Mesothelial cell of epicardium (in vitro differentiated cells): ENCODE data around the gene ASXL3. TPM values are rescaled to one million over a fixed set of nuclear protein-coding genes. Genes with fewer than 3 reads are reported as not detected.

Source experiments
- DNase-seq, 2 experiments: peaks; one replicate each; pipeline ENCODE4 v3.0.0; 2021; ENCODE audit warnings: low spot score in 2 of 2; ENCODE audit not compliant: unreplicated experiment in 2 of 2
- H3K27ac Mint-ChIP-seq: 2 replicates; pipeline ENCODE4 v1.8.0; 2021; ENCODE audit warnings: mixed read lengths
- H3K27me3 Mint-ChIP-seq: 2 replicates; pipeline ENCODE4 v1.8.0; 2021; ENCODE audit warnings: low read depth, mixed read lengths
- H3K36me3 Mint-ChIP-seq: 2 replicates; pipeline ENCODE4 v1.8.0; 2021; ENCODE audit warnings: mixed read lengths
- H3K4me1 Mint-ChIP-seq: 2 replicates; pipeline ENCODE4 v1.8.0; 2021; ENCODE audit warnings: mixed read lengths
- H3K4me3 Mint-ChIP-seq: 2 replicates; pipeline ENCODE4 v1.8.0; 2021; ENCODE audit warnings: mild to moderate bottlenecking, moderate library complexity, mixed read lengths
- H3K9me3 Mint-ChIP-seq: 2 replicates; pipeline ENCODE4 v1.8.0; 2021; ENCODE audit warnings: mixed read lengths
- total RNA-seq: library from RNA; stranded (reverse); gene quantifications from 3 replicates; pipeline ENCODE4 v1.2.1, GENCODE V29; 2021
- TF ChIP-seq, protein P1 (sequence below): fragments of 200-600 bp; sonication (generic); IDR thresholded peaks from one replicate; pipeline ENCODE4 v1.5.0; 2021; ENCODE audit warnings: antibody characterized with exemption; ENCODE audit not compliant: unreplicated experiment

The ASXL3 gene
- total RNA-seq, 1 donor from 2014 or later, result 34.0 TPM

DNA sequence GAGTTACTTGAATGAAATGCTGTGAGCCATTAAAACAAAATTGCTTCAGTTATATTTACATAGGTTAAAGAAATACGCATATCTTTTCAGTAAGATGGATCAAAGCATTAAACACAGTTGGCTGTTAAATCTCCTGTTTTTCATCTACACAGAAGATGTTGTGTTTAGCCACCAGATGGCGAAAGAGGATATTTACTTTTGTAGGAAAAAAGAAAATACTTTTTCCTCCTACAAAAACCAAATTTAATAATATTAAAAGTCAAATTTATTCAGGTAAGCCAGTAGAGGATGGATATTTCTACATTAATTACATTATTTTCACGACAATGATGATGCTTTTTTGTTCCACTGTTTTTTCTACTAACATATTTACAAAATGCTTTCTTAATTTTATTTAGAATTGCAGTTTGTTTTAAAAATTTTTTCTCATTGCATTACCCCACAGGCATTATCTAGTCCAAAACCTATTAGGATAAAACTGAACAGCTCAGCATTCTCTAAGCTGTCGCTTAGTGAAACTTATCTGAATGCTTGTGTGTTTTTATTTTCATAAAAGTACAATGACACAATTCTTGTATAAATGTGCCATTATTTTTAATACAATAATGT is 173.7 kb downstream of the ASXL3 start:
- no peaks in the 10 kb centered on the region for H3K36me3 Mint-ChIP-seq
- peaks cover 32% of the 10 kb centered on the region for H3K4me1 Mint-ChIP-seq
- DNase-seq, result no peak
- H3K9me3 Mint-ChIP-seq, result no peaks in the 10 kb centered on the region
- H3K27me3 Mint-ChIP-seq, result no peaks in the 10 kb centered on the region
- TF ChIP-seq, protein P1, sequence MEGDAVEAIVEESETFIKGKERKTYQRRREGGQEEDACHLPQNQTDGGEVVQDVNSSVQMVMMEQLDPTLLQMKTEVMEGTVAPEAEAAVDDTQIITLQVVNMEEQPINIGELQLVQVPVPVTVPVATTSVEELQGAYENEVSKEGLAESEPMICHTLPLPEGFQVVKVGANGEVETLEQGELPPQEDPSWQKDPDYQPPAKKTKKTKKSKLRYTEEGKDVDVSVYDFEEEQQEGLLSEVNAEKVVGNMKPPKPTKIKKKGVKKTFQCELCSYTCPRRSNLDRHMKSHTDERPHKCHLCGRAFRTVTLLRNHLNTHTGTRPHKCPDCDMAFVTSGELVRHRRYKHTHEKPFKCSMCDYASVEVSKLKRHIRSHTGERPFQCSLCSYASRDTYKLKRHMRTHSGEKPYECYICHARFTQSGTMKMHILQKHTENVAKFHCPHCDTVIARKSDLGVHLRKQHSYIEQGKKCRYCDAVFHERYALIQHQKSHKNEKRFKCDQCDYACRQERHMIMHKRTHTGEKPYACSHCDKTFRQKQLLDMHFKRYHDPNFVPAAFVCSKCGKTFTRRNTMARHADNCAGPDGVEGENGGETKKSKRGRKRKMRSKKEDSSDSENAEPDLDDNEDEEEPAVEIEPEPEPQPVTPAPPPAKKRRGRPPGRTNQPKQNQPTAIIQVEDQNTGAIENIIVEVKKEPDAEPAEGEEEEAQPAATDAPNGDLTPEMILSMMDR, result peak; percentile 58
- no peak overlapping the region for H3K27ac Mint-ChIP-seq
- H3K4me3 Mint-ChIP-seq, result no peak overlapping the region

DNA sequence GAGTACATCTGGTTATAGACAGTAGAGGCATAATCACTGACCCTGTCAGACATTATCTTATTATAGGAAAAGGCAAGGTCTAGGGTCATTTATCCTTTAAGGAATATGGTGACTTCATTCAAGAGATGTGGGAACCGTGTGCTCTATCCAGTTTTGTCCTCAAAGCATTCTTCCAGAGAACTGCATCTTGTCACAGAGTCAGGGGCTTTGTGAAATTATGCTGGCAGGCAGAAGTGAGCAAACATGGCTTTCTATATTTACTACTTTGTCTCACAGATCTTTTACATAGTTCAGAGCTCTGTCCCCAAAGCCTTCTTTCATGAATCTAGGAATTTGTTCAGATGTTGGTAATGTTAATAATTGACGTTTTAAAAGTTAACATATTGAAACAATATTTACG is 177.4 kb downstream of the ASXL3 start:
- Mint-ChIP-seq H3K27ac (no peak overlapping the region), H3K4me3 (no peak overlapping the region), H3K36me3 (no peaks in the 10 kb centered on the region), H3K27me3 (no peaks in the 10 kb centered on the region), H3K9me3 (peaks cover 8% of the 10 kb centered on the region), H3K4me1 (peaks cover 21% of the 10 kb centered on the region)
- no peak for DNase-seq
- TF ChIP-seq, protein P1, result no peak

DNA sequence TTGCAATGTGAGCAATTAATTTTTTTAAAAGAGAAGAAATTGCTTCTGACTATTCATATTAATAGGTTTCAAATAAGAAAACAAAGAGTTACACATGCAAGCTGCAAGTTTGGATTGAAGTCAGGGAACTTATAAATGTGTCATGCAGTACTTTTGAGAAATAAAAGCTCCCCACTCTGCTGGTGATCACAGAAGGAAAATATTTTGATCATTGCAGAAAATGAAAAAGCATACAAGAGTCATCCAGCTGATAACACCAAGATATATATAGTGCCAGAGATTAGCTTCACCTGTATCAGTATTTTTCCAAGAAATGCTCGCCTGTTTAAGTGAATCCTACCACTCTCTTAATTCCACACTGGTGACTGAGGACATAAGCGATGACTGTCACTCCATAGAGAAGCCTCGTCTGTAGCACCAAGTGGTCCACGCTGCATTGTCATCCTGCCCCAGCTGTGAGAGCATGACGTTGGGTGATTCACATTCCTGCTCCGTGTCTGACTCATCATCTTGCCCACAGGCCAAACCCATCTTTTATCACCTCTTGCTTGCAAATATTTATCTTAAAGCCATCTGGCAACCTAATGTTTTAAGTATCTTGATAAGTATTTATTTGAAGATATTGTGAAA is 178.0 kb downstream of the ASXL3 start:
- H3K27ac Mint-ChIP-seq, result peak overlapping the region; percentile 71
- no peak for DNase-seq

DNA sequence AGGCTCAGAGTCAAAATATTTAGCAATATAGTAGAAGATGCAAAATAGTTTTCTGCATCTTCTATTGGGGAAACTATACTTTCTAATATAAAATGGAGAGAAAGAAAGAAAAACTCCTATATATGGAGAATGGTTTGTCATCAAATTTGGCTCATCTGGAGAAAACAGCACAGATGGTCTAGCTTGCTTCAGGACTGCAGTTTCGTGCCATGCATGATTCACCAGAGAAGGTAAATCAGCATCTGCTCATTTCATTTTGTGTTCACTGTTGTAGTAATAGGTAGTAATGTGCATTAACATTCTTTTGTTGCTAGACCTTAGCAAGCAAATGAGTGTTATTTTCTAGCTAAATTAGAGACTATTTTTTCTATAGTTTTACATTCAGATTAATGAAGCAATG is 179.0 kb downstream of the ASXL3 start:
- Mint-ChIP-seq H3K9me3 (peaks cover 8% of the 10 kb centered on the region), H3K4me3 (no peak overlapping the region), H3K27ac (no peak overlapping the region), H3K36me3 (no peaks in the 10 kb centered on the region), H3K27me3 (no peaks in the 10 kb centered on the region), H3K4me1 (peaks cover 18% of the 10 kb centered on the region)
- TF ChIP-seq, protein P1, result no peak
- DNase-seq, result no peak

More for the DNA sequence above, 178.0 kb downstream of the ASXL3 start:
- Mint-ChIP-seq H3K9me3 (peaks cover 8% of the 10 kb centered on the region), H3K4me3 (no peak overlapping the region), H3K27me3 (no peaks in the 10 kb centered on the region), H3K36me3 (no peaks in the 10 kb centered on the region), H3K4me1 (peaks cover 18% of the 10 kb centered on the region)
- TF ChIP-seq, protein P1, result no peak

DNA sequence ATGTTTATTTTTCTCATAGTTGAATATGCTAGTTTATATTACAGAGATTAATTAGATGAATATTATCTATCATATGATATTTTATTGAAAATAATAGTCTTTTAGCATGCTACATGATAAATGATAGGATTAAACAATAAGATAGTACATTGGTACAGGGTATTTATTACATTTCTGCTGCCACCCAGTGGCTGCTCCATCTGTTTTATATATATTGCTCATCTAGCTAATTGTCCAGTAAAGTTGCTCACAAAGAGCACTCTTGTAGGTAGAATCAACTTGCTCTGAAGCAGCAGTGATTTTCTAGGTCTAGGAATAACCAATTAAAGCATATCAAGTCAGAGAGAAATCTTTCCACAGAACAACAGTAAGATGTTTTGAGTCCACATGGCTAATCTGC is 183.3 kb downstream of the ASXL3 start:
- Mint-ChIP-seq H3K27ac (no peak overlapping the region), H3K36me3 (no peaks in the 10 kb centered on the region), H3K4me3 (no peak overlapping the region), H3K4me1 (peaks cover 4% of the 10 kb centered on the region), H3K27me3 (no peaks in the 10 kb centered on the region), H3K9me3 (peaks cover 8% of the 10 kb centered on the region)
- no peak for DNase-seq
- TF ChIP-seq, protein P1, result no peak
